Measurements from ENCODE around the gene KRT14.
"Not testable (repeated sequence)": the region's sequence is repeated elsewhere in the genome, so short reads cannot be mapped to it uniquely, and the experiment has no call there.

DNA sequence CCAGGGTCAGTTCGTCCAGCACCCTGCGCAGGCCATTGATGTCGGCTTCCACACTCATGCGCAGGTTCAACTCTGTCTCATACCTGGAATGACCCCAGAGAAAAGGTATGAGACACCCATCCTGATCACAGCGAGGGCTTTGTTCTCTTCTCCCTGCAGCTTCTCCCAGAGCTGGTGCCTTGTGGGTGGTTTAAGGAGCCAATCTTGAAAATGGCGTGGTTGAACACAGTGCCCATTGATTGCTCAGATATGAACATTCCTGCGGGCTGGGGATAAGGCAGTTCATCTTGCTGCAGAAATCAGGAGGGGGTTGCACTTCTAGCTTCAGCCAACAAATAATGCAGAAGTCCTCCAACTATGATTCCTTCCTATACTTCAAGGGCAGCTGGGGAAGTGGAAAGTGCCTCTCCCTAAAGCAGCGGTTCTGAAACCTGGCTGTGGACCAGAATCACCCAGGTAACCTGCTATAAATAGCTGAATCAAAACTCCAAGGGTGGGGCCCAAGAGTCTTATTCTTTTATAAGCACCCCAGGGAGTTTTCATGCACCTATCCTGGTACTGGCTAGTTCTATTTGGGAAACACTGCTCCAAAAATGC is 2.3 kb downstream of the KRT14 start:
- TF ChIP-seq, protein P1, sequence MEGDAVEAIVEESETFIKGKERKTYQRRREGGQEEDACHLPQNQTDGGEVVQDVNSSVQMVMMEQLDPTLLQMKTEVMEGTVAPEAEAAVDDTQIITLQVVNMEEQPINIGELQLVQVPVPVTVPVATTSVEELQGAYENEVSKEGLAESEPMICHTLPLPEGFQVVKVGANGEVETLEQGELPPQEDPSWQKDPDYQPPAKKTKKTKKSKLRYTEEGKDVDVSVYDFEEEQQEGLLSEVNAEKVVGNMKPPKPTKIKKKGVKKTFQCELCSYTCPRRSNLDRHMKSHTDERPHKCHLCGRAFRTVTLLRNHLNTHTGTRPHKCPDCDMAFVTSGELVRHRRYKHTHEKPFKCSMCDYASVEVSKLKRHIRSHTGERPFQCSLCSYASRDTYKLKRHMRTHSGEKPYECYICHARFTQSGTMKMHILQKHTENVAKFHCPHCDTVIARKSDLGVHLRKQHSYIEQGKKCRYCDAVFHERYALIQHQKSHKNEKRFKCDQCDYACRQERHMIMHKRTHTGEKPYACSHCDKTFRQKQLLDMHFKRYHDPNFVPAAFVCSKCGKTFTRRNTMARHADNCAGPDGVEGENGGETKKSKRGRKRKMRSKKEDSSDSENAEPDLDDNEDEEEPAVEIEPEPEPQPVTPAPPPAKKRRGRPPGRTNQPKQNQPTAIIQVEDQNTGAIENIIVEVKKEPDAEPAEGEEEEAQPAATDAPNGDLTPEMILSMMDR (conservative IDR thresholded peaks at IDR 0.05; ENCODE audit: low read length), result not testable (repeated sequence)
- not testable (repeated sequence) for TF ChIP-seq EZH2phosphoT487 (IDR thresholded peaks at IDR 0.05; ENCODE audit: borderline replicate concordance, low read depth, low read length)
